DOHH2 (cell line): ENCODE data around the gene POU2F3.

Experiments
- H3F3A ChIP-seq: fragments of 200-600 bp; sonication (generic), shearing (Covaris generic); 2 replicates; pipeline ENCODE4 v1.6.0; 2016; ENCODE audit warnings: antibody characterized with exemption, mild to moderate bottlenecking; ENCODE audit not compliant: control insufficient read depth, insufficient read depth
- H3K27ac ChIP-seq: fragments of 200-600 bp; sonication (generic); 2 replicates; pipeline ENCODE4 v1.5.1; 2014; ENCODE audit warnings: low read depth, mild to moderate bottlenecking, low read length, moderate library complexity
- H3K27me3 ChIP-seq: fragments of 200-600 bp; sonication (generic); 2 replicates; pipeline ENCODE4 v1.6.1; 2014; ENCODE audit warnings: mild to moderate bottlenecking, low read length, mixed read lengths; ENCODE audit not compliant: control insufficient read depth
- H3K36me3 ChIP-seq: fragments of 200-600 bp; sonication (generic); 2 replicates; pipeline ENCODE4 v1.6.1; 2014; ENCODE audit warnings: mild to moderate bottlenecking, low read length, moderate library complexity, mixed read lengths; ENCODE audit not compliant: control insufficient read depth
- H3K4me1 ChIP-seq: fragments of 200-600 bp; sonication (generic); 2 replicates; pipeline ENCODE4 v1.6.1; 2014; ENCODE audit warnings: mild to moderate bottlenecking, low read length, mixed read lengths; ENCODE audit not compliant: control insufficient read depth
- H3K4me2 ChIP-seq: fragments of 200-600 bp; sonication (generic); 2 replicates; pipeline ENCODE4 v1.6.0; 2014; ENCODE audit warnings: mild to moderate bottlenecking, low read length, moderate library complexity
- H3K4me3 ChIP-seq: fragments of 200-600 bp; sonication (generic); 2 replicates; pipeline ENCODE4 v1.5.1; 2014; ENCODE audit warnings: mild to moderate bottlenecking, low read length, mixed read lengths
- H3K79me2 ChIP-seq: fragments of 200-600 bp; sonication (generic); 2 replicates; pipeline ENCODE4 v1.6.1; 2014; ENCODE audit warnings: mild to moderate bottlenecking, low read length, mixed read lengths; ENCODE audit not compliant: control insufficient read depth
- H3K9me2 ChIP-seq: fragments of 200-600 bp; sonication (generic); replicated peaks from 2 replicates; pipeline ENCODE4 v1.6.1; 2014; ENCODE audit warnings: mild to moderate bottlenecking, low read length, mixed read lengths; ENCODE audit not compliant: control insufficient read depth
- H3K9me3 ChIP-seq: fragments of 200-600 bp; sonication (generic); 2 replicates; pipeline ENCODE4 v1.6.1; 2014; ENCODE audit warnings: antibody characterized with exemption, low read length, mixed read lengths; ENCODE audit not compliant: control insufficient read depth, insufficient read depth
- H4K20me1 ChIP-seq: fragments of 200-600 bp; sonication (generic); 2 replicates; pipeline ENCODE4 v1.6.0; 2014; ENCODE audit warnings: low read depth, mild to moderate bottlenecking, antibody characterized with exemption, low read length, moderate library complexity; ENCODE audit not compliant: control insufficient read depth, insufficient read depth
- EZH2phosphoT487 ChIP-seq: fragments of 200-600 bp; sonication (generic); IDR thresholded peaks from 2 replicates; pipeline ENCODE4 v1.6.1; 2017; ENCODE audit warnings: borderline replicate concordance, mild to moderate bottlenecking, antibody characterized with exemption, low read length, moderate library complexity, mixed read lengths
- TF ChIP-seq, protein P1 (sequence below): fragments of 200-600 bp; sonication (generic); IDR thresholded peaks from one replicate; pipeline ENCODE4 v1.5.1; 2014; ENCODE audit warnings: antibody characterized with exemption, mild to moderate bottlenecking, low read depth, low read length; ENCODE audit not compliant: poor library complexity, severe bottlenecking

POU2F3 gene

DNA sequence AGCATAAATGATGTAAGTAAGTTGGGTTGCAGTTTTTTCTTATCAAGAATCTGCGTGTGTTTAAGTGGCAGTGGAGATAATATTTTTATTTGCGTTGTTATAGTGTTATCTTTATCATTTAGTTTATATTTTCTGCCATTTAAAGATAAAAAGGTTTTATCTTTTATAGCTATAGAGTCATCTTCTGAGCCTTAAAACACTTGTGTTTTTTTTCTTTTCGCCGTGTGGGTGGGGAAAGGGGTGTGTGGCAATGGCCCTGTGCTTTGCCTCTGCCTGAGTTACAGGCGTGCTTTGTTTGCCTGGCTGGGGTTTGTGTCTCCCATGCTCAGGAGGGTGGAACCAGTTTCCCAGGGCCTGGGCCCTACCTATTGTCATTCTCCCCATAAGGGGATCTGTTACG, 112.5 kb downstream of the POU2F3 start:
- Histone ChIP-seq H3K4me2 (no peak overlapping the region), H3F3A (no peaks in the 10 kb centered on the region), H3K27me3 (no peaks in the 10 kb centered on the region), H3K9me2 (no peaks in the 10 kb centered on the region), H3K36me3 (no peaks in the 10 kb centered on the region), H3K4me1 (no peaks in the 10 kb centered on the region), H3K4me3 (no peak overlapping the region), H3K9me3 (no peaks in the 10 kb centered on the region), H4K20me1 (peaks cover 26% of the 10 kb centered on the region), H3K27ac (no peak overlapping the region), H3K79me2 (peaks cover 33% of the 10 kb centered on the region)
- TF ChIP-seq, protein P1, sequence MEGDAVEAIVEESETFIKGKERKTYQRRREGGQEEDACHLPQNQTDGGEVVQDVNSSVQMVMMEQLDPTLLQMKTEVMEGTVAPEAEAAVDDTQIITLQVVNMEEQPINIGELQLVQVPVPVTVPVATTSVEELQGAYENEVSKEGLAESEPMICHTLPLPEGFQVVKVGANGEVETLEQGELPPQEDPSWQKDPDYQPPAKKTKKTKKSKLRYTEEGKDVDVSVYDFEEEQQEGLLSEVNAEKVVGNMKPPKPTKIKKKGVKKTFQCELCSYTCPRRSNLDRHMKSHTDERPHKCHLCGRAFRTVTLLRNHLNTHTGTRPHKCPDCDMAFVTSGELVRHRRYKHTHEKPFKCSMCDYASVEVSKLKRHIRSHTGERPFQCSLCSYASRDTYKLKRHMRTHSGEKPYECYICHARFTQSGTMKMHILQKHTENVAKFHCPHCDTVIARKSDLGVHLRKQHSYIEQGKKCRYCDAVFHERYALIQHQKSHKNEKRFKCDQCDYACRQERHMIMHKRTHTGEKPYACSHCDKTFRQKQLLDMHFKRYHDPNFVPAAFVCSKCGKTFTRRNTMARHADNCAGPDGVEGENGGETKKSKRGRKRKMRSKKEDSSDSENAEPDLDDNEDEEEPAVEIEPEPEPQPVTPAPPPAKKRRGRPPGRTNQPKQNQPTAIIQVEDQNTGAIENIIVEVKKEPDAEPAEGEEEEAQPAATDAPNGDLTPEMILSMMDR, result no peak
- TF ChIP-seq EZH2phosphoT487, result no peak

DNA sequence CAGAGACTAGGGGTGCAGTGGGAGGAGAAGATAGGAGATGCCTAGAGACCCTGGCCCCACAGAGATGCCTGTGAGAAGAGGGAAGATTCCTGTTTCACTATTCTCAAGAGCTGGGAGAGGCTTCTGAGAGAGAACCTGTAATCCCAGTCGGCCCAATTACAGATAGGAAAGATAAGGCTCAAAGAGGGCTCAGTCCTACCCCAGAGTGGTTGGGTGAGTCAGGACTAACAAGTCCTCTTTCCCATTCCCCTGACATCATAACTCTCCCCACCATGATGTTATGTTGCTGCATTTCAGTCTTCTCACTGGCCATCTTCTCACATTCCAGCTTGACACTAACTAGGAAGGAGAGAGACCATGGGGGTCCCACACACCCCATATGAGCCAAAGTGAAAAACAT, 114.1 kb downstream of the POU2F3 start:
- Histone ChIP-seq H3K79me2 (peaks cover 31% of the 10 kb centered on the region), H3K4me2 (no peak overlapping the region), H3K9me2 (no peaks in the 10 kb centered on the region), H3K27ac (no peak overlapping the region), H3F3A (no peaks in the 10 kb centered on the region), H3K4me1 (no peaks in the 10 kb centered on the region), H3K27me3 (no peaks in the 10 kb centered on the region), H4K20me1 (peaks cover 17% of the 10 kb centered on the region), H3K36me3 (no peaks in the 10 kb centered on the region), H3K4me3 (no peak overlapping the region), H3K9me3 (no peaks in the 10 kb centered on the region)
- no peak for TF ChIP-seq EZH2phosphoT487
- TF ChIP-seq, protein P1, result no peak

DNA sequence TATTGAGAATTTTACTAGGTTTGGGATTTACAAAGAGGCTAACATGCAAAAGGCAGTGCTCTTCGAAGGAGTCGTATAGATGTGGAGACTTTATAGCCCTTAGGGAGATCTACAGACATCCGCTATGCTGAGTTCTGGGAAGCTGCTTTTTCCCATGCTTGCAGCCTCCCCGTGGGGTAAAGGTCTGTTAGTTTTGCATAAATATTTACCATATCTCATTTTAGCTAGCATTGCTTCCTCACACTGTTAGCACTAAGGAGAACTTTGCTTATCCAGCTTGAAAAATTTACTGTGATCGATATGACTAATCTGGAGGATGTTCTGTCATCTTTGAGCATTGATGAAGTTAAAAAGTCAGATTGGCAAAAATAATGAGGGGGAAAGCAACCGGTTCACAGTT, 114.8 kb downstream of the POU2F3 start:
- Histone ChIP-seq H4K20me1 (peaks cover 17% of the 10 kb centered on the region), H3K79me2 (peaks cover 28% of the 10 kb centered on the region)

More for the DNA sequence above, 114.8 kb downstream of the POU2F3 start:
- H3K36me3 ChIP-seq, result no peaks in the 10 kb centered on the region
- no peaks in the 10 kb centered on the region for H3K27me3 ChIP-seq
- H3K9me3 ChIP-seq, result no peaks in the 10 kb centered on the region
- H3K4me3 ChIP-seq, result no peak overlapping the region
- H3K4me2 ChIP-seq, result no peak overlapping the region
- H3K9me2 ChIP-seq, result no peaks in the 10 kb centered on the region
- H3F3A ChIP-seq, result no peaks in the 10 kb centered on the region
- no peak overlapping the region for H3K27ac ChIP-seq
- TF ChIP-seq, protein P1, result no peak
- no peak for TF ChIP-seq EZH2phosphoT487
- H3K4me1 ChIP-seq, result no peaks in the 10 kb centered on the region
